ENCODE measurements around the gene HORMAD1.

DNA sequence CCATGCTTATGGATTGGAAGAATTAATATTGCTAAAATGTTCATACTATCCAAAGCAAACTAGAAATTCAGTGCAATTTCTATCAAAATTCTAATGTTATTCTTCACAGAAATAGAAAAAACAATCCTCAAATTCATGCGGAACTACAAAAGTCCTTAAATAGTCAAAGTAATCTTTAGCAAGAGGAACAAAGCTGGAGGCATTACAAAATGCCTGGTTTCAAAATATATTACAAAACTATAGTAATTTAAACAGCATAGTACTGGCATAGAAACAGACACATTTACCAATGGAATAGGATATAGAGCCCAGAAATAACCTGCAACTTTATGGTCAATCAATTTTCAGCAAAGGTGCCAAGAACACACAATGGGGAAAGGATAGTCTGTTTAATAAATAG, 41.1 kb upstream of the HORMAD1 start:
- TF ChIP-seq CTCF (tag by site-specific recombination; IDR thresholded peaks at IDR 0.05) (no peak), ZNF391 (tag by site-specific recombination; IDR thresholded peaks at IDR 0.05; ENCODE audit: borderline replicate concordance, low read depth) (no peak), ZNF549 (tag by site-specific recombination; IDR thresholded peaks at IDR 0.05) (no peak), KLF10 (tag by site-specific recombination; IDR thresholded peaks at IDR 0.05) (no peak), ZNF664 (tag by site-specific recombination; IDR thresholded peaks at IDR 0.05) (no peak), ZNF544 (tag by site-specific recombination; IDR thresholded peaks at IDR 0.05) (no peak), ZNF571 (tag by site-specific recombination; IDR thresholded peaks at IDR 0.05) (no peak), SP2 (tag by site-specific recombination; IDR thresholded peaks at IDR 0.05) (no peak), HOXA7 (CRISPR knock-in tag; IDR thresholded peaks at IDR 0.05; ENCODE audit: borderline replicate concordance) (no peak)
- TF ChIP-seq, protein P1, sequence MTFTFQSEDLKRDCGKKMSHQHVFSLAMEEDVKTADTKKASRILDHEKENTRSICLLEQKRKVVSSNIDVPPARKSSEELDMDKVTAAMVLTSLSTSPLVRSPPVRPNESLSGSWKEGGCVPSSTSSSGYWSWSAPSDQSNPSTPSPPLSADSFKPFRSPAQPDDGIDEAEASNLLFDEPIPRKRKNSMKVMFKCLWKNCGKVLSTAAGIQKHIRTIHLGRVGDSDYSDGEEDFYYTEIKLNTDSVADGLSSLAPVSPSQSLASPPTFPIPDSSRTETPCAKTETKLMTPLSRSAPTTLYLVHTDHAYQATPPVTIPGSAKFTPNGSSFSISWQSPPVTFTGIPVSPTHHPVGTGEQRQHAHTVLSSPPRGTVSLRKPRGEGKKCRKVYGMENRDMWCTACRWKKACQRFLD (tag by site-specific recombination; IDR thresholded peaks at IDR 0.05): no peak

All from HEK293 (cell line).